IMR-90 (cell line): ENCODE results near the gene EHD4. TPM values are rescaled to one million over a fixed set of nuclear protein-coding genes. Genes with fewer than 3 reads are reported as not detected.

Experiments
- ATAC-seq: fragments of 200-7000 bp; cut with Tn5 transposase; 2 replicates; pipeline ENCODE4 v1.9.1; 2020; ENCODE audit warnings: low read depth, mild to moderate bottlenecking, moderate library complexity
- BruUV-seq: library from RNA; stranded (reverse); fragments of 400-500 nt; replicated peaks from 2 replicates; lab custom pipeline; 2021; lab: Mats Ljungman, UMichigan
- CTCF ChIA-PET: fragments of 300-600 bp; formaldehyde crosslinking; extraction: SDS; loops from one replicate; lab custom pipeline; 2021; ENCODE audit warnings: antibody characterized with exemption; lab: Yijun Ruan, JAX
- POLR2A ChIA-PET: fragments of 300-600 bp; sonication (Branson Sonifier 250); formaldehyde crosslinking; loops from one replicate; lab custom pipeline; 2022; ENCODE audit warnings: antibody characterized with exemption; ENCODE audit not compliant: unreplicated experiment; lab: Charles Lee
- DNase-seq: peaks from one replicate; pipeline ENCODE4 v3.0.0; 2013
- H2AFZ ChIP-seq: replicated peaks from 2 replicates; pipeline ENCODE3; 2013; ENCODE audit warnings: low read length, mild to moderate bottlenecking; ENCODE audit not compliant: poor library complexity
- H2AK5ac ChIP-seq: 2 replicates; pipeline ENCODE4 v1.6.1; 2013; ENCODE audit warnings: low read depth, low read length, inconsistent platforms
- H2AK9ac ChIP-seq: replicated peaks from 2 replicates; pipeline ENCODE3; 2013; ENCODE audit warnings: mild to moderate bottlenecking, low read depth, low read length, moderate library complexity; ENCODE audit not compliant: poor library complexity
- H2BK120ac ChIP-seq: 2 replicates; pipeline ENCODE4 v1.6.1; 2013; ENCODE audit warnings: low read depth, low read length, inconsistent platforms
- H2BK15ac ChIP-seq: 3 replicates; pipeline ENCODE4 v1.6.1; 2013; ENCODE audit warnings: low read depth, low read length, inconsistent platforms
- H2BK20ac ChIP-seq: 2 replicates; pipeline ENCODE4 v1.6.1; 2013; ENCODE audit warnings: low read depth, mild to moderate bottlenecking, inconsistent platforms, low read length, moderate library complexity
- H2BK5ac ChIP-seq: 2 replicates; pipeline ENCODE4 v1.6.1; 2013; ENCODE audit warnings: mild to moderate bottlenecking, low read depth, low read length, inconsistent platforms; ENCODE audit not compliant: poor library complexity, severe bottlenecking
- H3K14ac ChIP-seq: replicated peaks from 2 replicates; pipeline ENCODE4 v1.6.1; 2013; ENCODE audit warnings: low read depth, low read length, inconsistent platforms
- H3K18ac ChIP-seq: 2 replicates; pipeline ENCODE4 v1.6.1; 2013; ENCODE audit warnings: low read depth, low read length, control low read depth
- H3K23ac ChIP-seq: 2 replicates; pipeline ENCODE4 v1.6.1; 2013; ENCODE audit warnings: low read depth, low read length, inconsistent platforms
- H3K27ac ChIP-seq: 2 replicates; pipeline ENCODE4 v1.5.1; 2013; ENCODE audit warnings: mild to moderate bottlenecking, control low read depth, low read length; ENCODE audit not compliant: insufficient read depth
- H3K27me3 ChIP-seq: 2 replicates; pipeline ENCODE4 v1.6.1; 2013; ENCODE audit warnings: low read length; ENCODE audit not compliant: control insufficient read depth, insufficient read depth
- H3K36me3 ChIP-seq: 2 replicates; pipeline ENCODE4 v1.6.1; 2013; ENCODE audit warnings: low read length, mixed read lengths; ENCODE audit not compliant: control insufficient read depth, insufficient read depth
- H3K4ac ChIP-seq: 2 replicates; pipeline ENCODE4 v1.6.1; 2013; ENCODE audit warnings: low read depth, low read length, inconsistent platforms
- H3K4me1 ChIP-seq: 2 replicates; pipeline ENCODE4 v1.6.1; 2013; ENCODE audit warnings: low read length, mixed read lengths; ENCODE audit not compliant: control insufficient read depth, insufficient read depth
- H3K4me2 ChIP-seq: 2 replicates; pipeline ENCODE4 v1.6.1; 2013; ENCODE audit warnings: low read depth, mild to moderate bottlenecking, control low read depth, low read length, moderate library complexity
- H3K4me3 ChIP-seq: 2 replicates; pipeline ENCODE4 v1.5.1; 2013; ENCODE audit warnings: low read depth, mild to moderate bottlenecking, control low read depth, low read length, moderate library complexity; ENCODE audit not compliant: insufficient read depth
- H3K56ac ChIP-seq: 2 replicates; pipeline ENCODE4 v1.6.1; 2013; ENCODE audit warnings: low read length, inconsistent platforms; ENCODE audit not compliant: insufficient read depth; ENCODE audit errors: extremely low read depth
- H3K79me1 ChIP-seq, 2 experiments: 2 replicates each; pipeline ENCODE4 v1.6.1; 2013; ENCODE audit warnings: low read length in 2 of 2, inconsistent platforms in 1 of 2, low read depth in 1 of 2
- H3K9ac ChIP-seq: 2 replicates; pipeline ENCODE4 v1.6.1; 2013; ENCODE audit warnings: low read depth, low read length, control low read depth
- H3K9me1 ChIP-seq: 2 replicates; pipeline ENCODE4 v1.6.1; 2013; ENCODE audit warnings: low read length, inconsistent platforms; ENCODE audit not compliant: insufficient read depth
- H3K9me3 ChIP-seq: 2 replicates; pipeline ENCODE4 v1.6.1; 2013; ENCODE audit warnings: low read length; ENCODE audit not compliant: control insufficient read depth, insufficient read depth
- H4K20me1 ChIP-seq: 2 replicates; pipeline ENCODE4 v1.6.1; 2013; ENCODE audit warnings: low read length, inconsistent platforms; ENCODE audit not compliant: insufficient read depth
- H4K5ac ChIP-seq: 2 replicates; pipeline ENCODE4 v1.6.1; 2013; ENCODE audit warnings: mild to moderate bottlenecking, low read depth, low read length, control low read depth
- H4K8ac ChIP-seq, 2 experiments: 2 replicates each; pipeline ENCODE4 v1.6.1; 2013; ENCODE audit warnings: low read depth in 2 of 2, low read length in 2 of 2, control low read depth in 1 of 2, inconsistent platforms in 1 of 2
- H4K91ac ChIP-seq: 2 replicates; pipeline ENCODE4 v1.6.1; 2013; ENCODE audit warnings: low read depth, low read length, inconsistent platforms; ENCODE audit not compliant: insufficient read depth
- BHLHE40 ChIP-seq: fragments of 150-350 bp; IDR thresholded peaks from 2 replicates; pipeline ENCODE4 v1.6.1; 2016; ENCODE audit warnings: mild to moderate bottlenecking, low read depth, low read length
- CHD1 ChIP-seq: IDR thresholded peaks from 2 replicates; pipeline ENCODE4 v1.6.1; 2012; ENCODE audit warnings: low read depth, low read length, improper control_type of control experiment
- FOS ChIP-seq: fragments of 150-350 bp; IDR thresholded peaks from 2 replicates; pipeline ENCODE4 v1.6.1; 2016; ENCODE audit warnings: low read depth, low read length
- NFE2L2 ChIP-seq: fragments of 150-350 bp; IDR thresholded peaks from 2 replicates; pipeline ENCODE4 v1.6.1; 2016; ENCODE audit warnings: low read depth, mild to moderate bottlenecking, low read length
- RAD21 ChIP-seq: IDR thresholded peaks from 2 replicates; pipeline ENCODE4 v1.6.1; 2012; ENCODE audit warnings: low read length, improper control_type of control experiment
- RCOR1 ChIP-seq: IDR thresholded peaks from 2 replicates; pipeline ENCODE4 v1.6.1; 2012; ENCODE audit warnings: mild to moderate bottlenecking, low read length, improper control_type of control experiment; ENCODE audit not compliant: insufficient replicate concordance
- RFX5 ChIP-seq: IDR thresholded peaks from 2 replicates; pipeline ENCODE4 v1.8.0; 2012; ENCODE audit warnings: low read depth, mild to moderate bottlenecking, low read length, moderate library complexity
- SMC3 ChIP-seq: fragments of 150-350 bp; IDR thresholded peaks from 2 replicates; pipeline ENCODE4 v1.6.1; 2016; ENCODE audit warnings: low read depth, mild to moderate bottlenecking, antibody characterized with exemption, low read length, moderate library complexity
- WGBS, 2 experiments: methylation state at CpG; one replicate each; pipeline versions ENCODE4 v1.1.5 to v1.1.7; 2013; ENCODE audit warnings: missing lambda C conversion rate in 2 of 2; ENCODE audit not compliant: insufficient read length in 1 of 2; ENCODE audit errors: extremely low coverage in 2 of 2; 5-methylcytosine and 5-hydroxymethylcytosine counted together
- dilution Hi-C: fragments of 300-500 bp; cut with HindIII; formaldehyde crosslinking; loops from one replicate; pipeline ENCODE4 v1.14.3; 2018; ENCODE audit warnings: low sequenced_read_pairs; ENCODE audit not compliant: unreplicated experiment
- in situ Hi-C: fragments of 300-500 bp; cut with MboI; formaldehyde crosslinking; loops from 3 replicates; pipeline ENCODE4 v1.14.3; 2019; ENCODE audit warnings: low sequenced_read_pairs, inconsistent platforms, mixed read lengths
- intact Hi-C: fragments of 100-400 bp; cut with micrococcal nuclease; formaldehyde crosslinking; loops from 2 replicates; pipeline ENCODE4 v1.10.0; 2022
- polyA plus RNA-seq, 3 experiments: library from polyadenylated mRNA; depleted of rRNA; stranded (reverse); fragments of >200 nt; gene quantifications; 2 replicates each; pipeline ENCODE4 v1.2.3, GENCODE V29; 2012; ENCODE audit warnings: low replicate concordance in 1 of 3
- total RNA-seq: library from RNA; depleted of rRNA; stranded (reverse); fragments of >200 nt; gene quantifications from 2 replicates; pipeline ENCODE4 v1.2.3, GENCODE V29; 2012
- TF ChIP-seq, protein P1 (sequence below): fragments of 150-350 bp; IDR thresholded peaks from 2 replicates; pipeline ENCODE4 v1.6.1; 2017; ENCODE audit warnings: mild to moderate bottlenecking, antibody characterized with exemption, low read length, low read depth
- TF ChIP-seq, protein P2 (sequence below): fragments of 150-350 bp; IDR thresholded peaks from 2 replicates; pipeline ENCODE4 v1.6.1; 2016; ENCODE audit warnings: low read depth, mild to moderate bottlenecking, low read length, moderate library complexity, borderline replicate concordance
- TF ChIP-seq, protein P3 (sequence below): conservative IDR thresholded peaks from 2 replicates; pipeline ENCODE4 v1.5.1; 2012; ENCODE audit warnings: mild to moderate bottlenecking, low read depth, low read length, improper control_type of control experiment

The EHD4 gene
- total and polyA plus RNA-seq, 2 of the 4 experiments (the other 2 are of a cell fraction) = 21.0 to 29.0 TPM

DNA sequence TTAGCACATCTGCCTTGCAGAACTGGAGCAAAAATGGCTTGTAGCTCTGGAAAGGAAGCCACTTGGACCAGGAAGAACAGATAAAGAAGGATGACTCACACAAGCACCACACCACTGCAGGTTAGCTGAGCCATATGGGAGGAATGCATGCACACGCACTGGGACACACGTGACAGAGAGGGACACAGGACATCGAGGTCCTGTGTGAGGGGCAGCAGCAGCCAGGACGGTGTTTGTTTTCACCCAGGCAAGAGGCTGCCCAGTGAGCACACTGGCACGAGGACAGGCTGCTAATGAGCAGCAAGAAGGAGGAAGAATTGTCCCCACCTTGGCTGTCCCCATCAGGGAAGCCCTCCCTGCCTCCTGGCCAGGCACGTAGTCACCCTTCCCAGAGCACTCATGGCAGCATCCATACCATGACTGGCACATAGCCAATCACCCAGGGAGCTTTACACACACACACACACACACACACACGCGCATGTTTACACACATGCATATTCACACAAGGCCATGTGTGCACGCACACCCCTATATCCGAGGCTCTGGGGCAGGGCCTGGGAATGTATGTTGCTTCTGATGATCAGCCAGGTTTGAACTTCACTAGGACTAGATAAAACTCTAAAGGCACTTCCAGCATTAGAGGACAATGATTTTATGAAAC, 54.5 kb downstream of the EHD4 start (continued):
- no peak for TF ChIP-seq NFE2L2

DNA sequence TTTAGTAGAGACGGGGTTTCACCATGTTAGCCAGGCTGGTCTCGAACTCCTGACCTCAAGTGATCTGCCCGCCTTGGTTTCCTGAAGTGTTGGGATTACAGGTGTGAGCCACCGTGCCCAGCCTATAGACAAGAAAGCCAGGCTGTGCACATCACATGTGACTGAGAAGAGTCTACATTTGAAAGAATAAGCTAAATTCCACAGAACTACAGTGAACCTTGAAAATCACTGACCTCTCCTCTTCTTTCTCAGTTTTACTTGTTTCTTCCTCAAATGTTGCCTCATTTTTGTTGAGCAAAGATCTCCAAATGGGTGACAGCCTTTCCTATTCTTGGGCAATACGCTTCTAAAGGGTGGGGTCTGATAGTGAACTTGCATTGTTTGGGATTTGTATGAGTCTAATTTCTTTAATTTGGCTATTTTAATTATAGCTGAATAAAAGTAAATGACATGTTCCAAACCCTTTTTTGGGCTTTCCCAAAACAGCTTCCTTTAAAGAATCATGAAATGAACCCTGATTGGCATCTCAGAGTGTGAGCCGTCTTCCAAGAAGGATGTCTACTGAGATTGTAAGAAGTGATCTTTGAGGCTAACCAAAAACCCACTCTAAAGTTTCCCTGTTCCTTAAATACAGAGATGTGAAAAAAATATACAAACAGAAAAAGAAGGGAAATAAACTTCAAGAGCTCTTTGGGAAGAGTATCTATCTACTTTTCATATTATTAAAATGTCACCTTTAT, 56.9 kb downstream of the EHD4 start:
- CTCF ChIA-PET = interaction anchor here (0.8 kb wide), 1 partner anchor 11 kb away, joined by 4 read pairs; no protein-coding TSS in a partner anchor
- no peak overlapping the region for H2BK20ac ChIP-seq
- H3K27ac ChIP-seq = no peak overlapping the region
- no peak overlapping the region for H2BK15ac ChIP-seq
- POLR2A ChIA-PET = no interaction called here
- H3K14ac ChIP-seq = no peak overlapping the region
- dilution Hi-C loops = no loop called here
- no TSS peak for BruUV-seq
- DNase-seq (no peak), ATAC-seq (no peak)
- H3K4me3 ChIP-seq = no peak overlapping the region
- no peak overlapping the region for H4K8ac ChIP-seq
- H3K23ac ChIP-seq = no peak overlapping the region
- H4K5ac ChIP-seq = no peak overlapping the region
- in situ Hi-C loops = no loop called here
- H3K36me3 ChIP-seq = peaks cover 7% of the 10 kb centered on the region
- H3K79me1 ChIP-seq = peaks cover 23 to 82% of the 10 kb centered on the region in 2 experiments
- peaks cover 12% of the 10 kb centered on the region for H4K20me1 ChIP-seq
- no peak overlapping the region for H2AFZ ChIP-seq
- no peak overlapping the region for H3K4ac ChIP-seq
- 90% methylated on average over 2 of the region's 6 CpGs; no CpG with 5 or more reads in 1 of the 2 experiments for WGBS, 2 experiments
- no peak overlapping the region for H2BK5ac ChIP-seq
- no peak overlapping the region for H3K56ac ChIP-seq
- H3K9ac ChIP-seq = no peak overlapping the region
- no peak overlapping the region for H3K4me2 ChIP-seq
- H3K18ac ChIP-seq = no peak overlapping the region
- H2AK5ac ChIP-seq = no peak overlapping the region; the same call in 1 of the 2 replicates
- no peak overlapping the region for H2AK9ac ChIP-seq
- H2BK120ac ChIP-seq = no peak overlapping the region
- intact Hi-C loops = no loop called here
- H3K27me3 ChIP-seq = no peaks in the 10 kb centered on the region
- peaks cover 11% of the 10 kb centered on the region for H3K4me1 ChIP-seq
- H3K9me3 ChIP-seq = no peaks in the 10 kb centered on the region
- no peak overlapping the region for H4K91ac ChIP-seq
- H3K9me1 ChIP-seq = peaks cover 36% of the 10 kb centered on the region
- TF ChIP-seq, protein P1, sequence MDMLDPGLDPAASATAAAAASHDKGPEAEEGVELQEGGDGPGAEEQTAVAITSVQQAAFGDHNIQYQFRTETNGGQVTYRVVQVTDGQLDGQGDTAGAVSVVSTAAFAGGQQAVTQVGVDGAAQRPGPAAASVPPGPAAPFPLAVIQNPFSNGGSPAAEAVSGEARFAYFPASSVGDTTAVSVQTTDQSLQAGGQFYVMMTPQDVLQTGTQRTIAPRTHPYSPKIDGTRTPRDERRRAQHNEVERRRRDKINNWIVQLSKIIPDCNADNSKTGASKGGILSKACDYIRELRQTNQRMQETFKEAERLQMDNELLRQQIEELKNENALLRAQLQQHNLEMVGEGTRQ = no peak
- TF ChIP-seq BHLHE40 (no peak), NFE2L2 (no peak), CHD1 (no peak), RFX5 (no peak), RCOR1 (no peak), RAD21 (no peak), FOS (no peak), SMC3 (no peak)
- TF ChIP-seq, protein P2, sequence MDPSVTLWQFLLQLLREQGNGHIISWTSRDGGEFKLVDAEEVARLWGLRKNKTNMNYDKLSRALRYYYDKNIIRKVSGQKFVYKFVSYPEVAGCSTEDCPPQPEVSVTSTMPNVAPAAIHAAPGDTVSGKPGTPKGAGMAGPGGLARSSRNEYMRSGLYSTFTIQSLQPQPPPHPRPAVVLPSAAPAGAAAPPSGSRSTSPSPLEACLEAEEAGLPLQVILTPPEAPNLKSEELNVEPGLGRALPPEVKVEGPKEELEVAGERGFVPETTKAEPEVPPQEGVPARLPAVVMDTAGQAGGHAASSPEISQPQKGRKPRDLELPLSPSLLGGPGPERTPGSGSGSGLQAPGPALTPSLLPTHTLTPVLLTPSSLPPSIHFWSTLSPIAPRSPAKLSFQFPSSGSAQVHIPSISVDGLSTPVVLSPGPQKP = no peak
- TF ChIP-seq, protein P3, sequence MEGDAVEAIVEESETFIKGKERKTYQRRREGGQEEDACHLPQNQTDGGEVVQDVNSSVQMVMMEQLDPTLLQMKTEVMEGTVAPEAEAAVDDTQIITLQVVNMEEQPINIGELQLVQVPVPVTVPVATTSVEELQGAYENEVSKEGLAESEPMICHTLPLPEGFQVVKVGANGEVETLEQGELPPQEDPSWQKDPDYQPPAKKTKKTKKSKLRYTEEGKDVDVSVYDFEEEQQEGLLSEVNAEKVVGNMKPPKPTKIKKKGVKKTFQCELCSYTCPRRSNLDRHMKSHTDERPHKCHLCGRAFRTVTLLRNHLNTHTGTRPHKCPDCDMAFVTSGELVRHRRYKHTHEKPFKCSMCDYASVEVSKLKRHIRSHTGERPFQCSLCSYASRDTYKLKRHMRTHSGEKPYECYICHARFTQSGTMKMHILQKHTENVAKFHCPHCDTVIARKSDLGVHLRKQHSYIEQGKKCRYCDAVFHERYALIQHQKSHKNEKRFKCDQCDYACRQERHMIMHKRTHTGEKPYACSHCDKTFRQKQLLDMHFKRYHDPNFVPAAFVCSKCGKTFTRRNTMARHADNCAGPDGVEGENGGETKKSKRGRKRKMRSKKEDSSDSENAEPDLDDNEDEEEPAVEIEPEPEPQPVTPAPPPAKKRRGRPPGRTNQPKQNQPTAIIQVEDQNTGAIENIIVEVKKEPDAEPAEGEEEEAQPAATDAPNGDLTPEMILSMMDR = no peak
